HG02678 (cell line): ENCODE results near the gene NSG1.
"Not testable (repeated sequence)": the region's sequence is repeated elsewhere in the genome, so short reads cannot be mapped to it uniquely, and the experiment has no call there.

Experiments used
- ATAC-seq: cut with Tn5 transposase; IDR thresholded peaks from one replicate; pipeline ENCODE4 v1.9.1; 2021; ENCODE audit warnings: mild to moderate bottlenecking, moderate library complexity; ENCODE audit not compliant: unreplicated experiment

Gene NSG1

DNA sequence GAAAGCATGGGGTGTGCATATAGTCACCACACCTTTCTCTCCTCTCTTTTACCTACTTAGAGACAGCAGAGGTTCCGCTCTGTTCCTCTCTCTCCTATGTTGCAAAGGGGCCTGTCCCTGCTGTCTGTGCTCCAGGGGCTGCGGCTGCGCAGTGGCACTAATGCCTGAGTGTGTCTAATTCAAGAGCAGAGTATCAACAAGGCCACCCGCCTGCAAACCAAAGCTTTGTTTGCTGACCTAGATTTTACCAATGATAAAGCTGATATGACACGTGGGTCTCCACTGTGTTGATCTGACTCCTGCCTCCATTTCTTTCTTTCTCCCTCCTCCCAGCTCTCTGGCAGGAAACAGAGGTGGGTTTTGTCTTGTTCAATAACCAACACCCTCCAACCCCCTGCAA is 74.9 kb downstream of the NSG1 start:
- no peak for ATAC-seq

- no peak for ATAC-seq
Measured at GRCh38 chr4:4462970-4463369, 76.1 kb downstream of the NSG1 start.

- not testable (repeated sequence) for ATAC-seq
Measured at GRCh38 chr4:4465238-4465637, 78.3 kb downstream of the NSG1 start.
